SU-DHL-6 (cell line): ENCODE data around the gene OR5AU1.

ENCODE experiments used
- EZH2phosphoT487 ChIP-seq: fragments of 200-600 bp; sonication (generic), shearing (Covaris generic); conservative IDR thresholded peaks from 2 replicates; pipeline ENCODE4 v1.6.1; 2018; ENCODE audit warnings: mild to moderate bottlenecking, antibody characterized with exemption, low read length, moderate library complexity, mixed read lengths
- TF ChIP-seq, protein P1 (sequence below): fragments of 200-600 bp; sonication (generic); IDR thresholded peaks from one replicate; pipeline ENCODE4 v1.5.1; 2017; ENCODE audit warnings: antibody characterized with exemption, mild to moderate bottlenecking, low read length, moderate library complexity; ENCODE audit not compliant: insufficient read depth, poor library complexity, severe bottlenecking

DNA sequence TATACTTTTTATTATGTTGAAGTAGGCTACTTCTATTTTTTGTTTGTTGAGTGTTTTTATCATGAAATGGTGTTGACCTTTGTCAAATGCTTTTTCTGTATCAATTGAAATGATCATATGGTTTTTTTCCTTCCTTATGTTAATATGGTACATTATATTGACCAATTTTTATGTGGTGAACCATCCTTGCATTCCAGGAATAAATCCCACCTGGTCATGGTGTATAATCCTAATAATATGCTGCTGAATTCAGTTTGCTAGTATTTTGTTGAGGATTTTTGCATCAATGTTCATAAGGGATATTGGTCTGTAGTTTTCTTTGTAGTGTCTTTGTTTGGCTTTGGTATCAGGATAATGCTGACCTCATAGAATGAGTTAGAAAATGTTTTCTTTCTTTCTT, 10.4 kb downstream of the OR5AU1 start:
- TF ChIP-seq, protein P1, sequence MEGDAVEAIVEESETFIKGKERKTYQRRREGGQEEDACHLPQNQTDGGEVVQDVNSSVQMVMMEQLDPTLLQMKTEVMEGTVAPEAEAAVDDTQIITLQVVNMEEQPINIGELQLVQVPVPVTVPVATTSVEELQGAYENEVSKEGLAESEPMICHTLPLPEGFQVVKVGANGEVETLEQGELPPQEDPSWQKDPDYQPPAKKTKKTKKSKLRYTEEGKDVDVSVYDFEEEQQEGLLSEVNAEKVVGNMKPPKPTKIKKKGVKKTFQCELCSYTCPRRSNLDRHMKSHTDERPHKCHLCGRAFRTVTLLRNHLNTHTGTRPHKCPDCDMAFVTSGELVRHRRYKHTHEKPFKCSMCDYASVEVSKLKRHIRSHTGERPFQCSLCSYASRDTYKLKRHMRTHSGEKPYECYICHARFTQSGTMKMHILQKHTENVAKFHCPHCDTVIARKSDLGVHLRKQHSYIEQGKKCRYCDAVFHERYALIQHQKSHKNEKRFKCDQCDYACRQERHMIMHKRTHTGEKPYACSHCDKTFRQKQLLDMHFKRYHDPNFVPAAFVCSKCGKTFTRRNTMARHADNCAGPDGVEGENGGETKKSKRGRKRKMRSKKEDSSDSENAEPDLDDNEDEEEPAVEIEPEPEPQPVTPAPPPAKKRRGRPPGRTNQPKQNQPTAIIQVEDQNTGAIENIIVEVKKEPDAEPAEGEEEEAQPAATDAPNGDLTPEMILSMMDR: no peak
- TF ChIP-seq EZH2phosphoT487: no peak
